Gastroesophageal sphincter (tissue), 4 donors: ENCODE measurements around the gene NPLOC4. TPM values are rescaled to one million over a fixed set of nuclear protein-coding genes. Genes with fewer than 3 reads are reported as not detected.

Experiments used
- ATAC-seq: fragments of 150-250 bp; one replicate; pipeline ENCODE4 v1.9.1; 2016; ENCODE audit warnings: mild to moderate bottlenecking, moderate library complexity
- H3K27ac ChIP-seq, 4 donors: fragments of 200-600 bp; sonication (generic) in 3 of 4; 1 replicate in 3 of 4; 2 replicates in 1 of 4; pipeline ENCODE4 v1.5.1; 2016 to 2019
- H3K27me3 ChIP-seq: fragments of 200-600 bp; sonication (generic); one replicate; pipeline ENCODE4 v1.5.1; 2019
- H3K36me3 ChIP-seq, 2 donors: fragments of 200-600 bp; sonication (generic); one replicate each; pipeline ENCODE4 v1.5.1; 2019; ENCODE audit warnings: control low read depth in 1 of 2
- H3K4me1 ChIP-seq, 3 donors: fragments of 200-600 bp; sonication (generic); 1 replicate in 2 of 3; 2 replicates in 1 of 3; pipeline ENCODE4 v1.5.1; 2016 to 2019; ENCODE audit warnings: control low read depth in 2 of 3
- H3K4me3 ChIP-seq, 2 donors: fragments of 200-600 bp; sonication (generic); one replicate each; pipeline ENCODE4 v1.5.1; 2019; ENCODE audit warnings: mild to moderate bottlenecking in 1 of 2, moderate library complexity in 1 of 2
- H3K9me3 ChIP-seq, 3 donors: fragments of 200-600 bp; sonication (generic); one replicate each; pipeline ENCODE4 v1.5.1; 2017 to 2019; ENCODE audit warnings: control low read depth in 2 of 3
- CTCF ChIP-seq, 4 experiments: fragments of 200-600 bp in 2 of 4; fragments of 450-650 bp in 2 of 4; sonication (generic) in 1 of 4; IDR thresholded peaks; one replicate each; pipeline ENCODE4 v1.5.1; 2017 to 2019; ENCODE audit warnings: antibody characterized with exemption in 4 of 4, mild to moderate bottlenecking in 2 of 4, moderate library complexity in 2 of 4
- EP300 ChIP-seq: sonication (generic); formaldehyde crosslinking; IDR thresholded peaks from one replicate; pipeline ENCODE4 v1.6.1; 2017; ENCODE audit warnings: antibody characterized with exemption, mild to moderate bottlenecking
- POLR2A ChIP-seq, 2 donors: fragments of 450-650 bp; IDR thresholded peaks; one replicate each; pipeline ENCODE4 v1.6.1; 2017; ENCODE audit warnings: antibody characterized with exemption in 2 of 2, mild to moderate bottlenecking in 2 of 2, moderate library complexity in 1 of 2
- POLR2AphosphoS5 ChIP-seq: sonication (generic); formaldehyde crosslinking; IDR thresholded peaks from one replicate; pipeline ENCODE4 v1.6.1; 2017; ENCODE audit warnings: antibody characterized with exemption
- WGBS, 2 donors: methylation state at CpG; one replicate each; pipeline ENCODE4 v1.1.5; 2018; ENCODE audit warnings: low coverage in 1 of 2; 5-methylcytosine and 5-hydroxymethylcytosine counted together
- total RNA-seq, 4 donors: library from RNA; depleted of rRNA; stranded (reverse); fragments of >200 nt; gene quantifications; one replicate each; pipeline ENCODE4 v1.1.0, GENCODE V29; 2016

Gene NPLOC4
- total RNA-seq, 4 donors from 2014 or later: 49.5 to 83.8 (median 58.0) TPM

- Histone ChIP-seq H3K36me3 (no peaks in the 10 kb centered on the region), H3K9me3 (no peaks in the 10 kb centered on the region), H3K4me1 (peaks cover 0 to 16% (median 0%) of the 10 kb centered on the region in 3 donors), H3K27me3 (peaks cover 69% of the 10 kb centered on the region), H3K27ac (no peak overlapping the region), H3K4me3 (no peak overlapping the region)
- WGBS, 2 donors: no CpG with 5 or more reads among the region's 62 CpGs
- TF ChIP-seq POLR2A (IDR thresholded peaks at IDR 0.05) (no peak), EP300 (no peak), CTCF (IDR thresholded peaks at IDR 0.05) (no peak), POLR2AphosphoS5 (no peak)
- no peak for ATAC-seq
These were observed 108.1 kb downstream of the NPLOC4 start for GRCh38 chr17:81528651-81529436.

- no CpG with 5 or more reads among the region's 20 CpGs for WGBS, 2 donors
- Histone ChIP-seq H3K27ac (no peak overlapping the region), H3K36me3 (no peaks in the 10 kb centered on the region), H3K4me1 (peaks cover 0 to 21% (median 0%) of the 10 kb centered on the region in 3 donors), H3K4me3 (no peak overlapping the region), H3K9me3 (no peaks in the 10 kb centered on the region), H3K27me3 (peaks cover 69% of the 10 kb centered on the region)
- no peak for TF ChIP-seq EP300
- TF ChIP-seq POLR2AphosphoS5: no peak
- TF ChIP-seq CTCF (IDR thresholded peaks at IDR 0.05): no peak
- no peak for TF ChIP-seq POLR2A (IDR thresholded peaks at IDR 0.05)
- ATAC-seq: no peak
These were observed 108.6 kb downstream of the NPLOC4 start for GRCh38 chr17:81528384-81528650.

- no peak for TF ChIP-seq EP300
- TF ChIP-seq CTCF (IDR thresholded peaks at IDR 0.05): peak in 2 of 4 experiments; percentile 6 to 22
- Histone ChIP-seq H3K4me3 (no peak within 1 kb of the TSS), H3K36me3 (no peaks in the 10 kb centered on the region), H3K4me1 (peaks cover 0 to 26% (median 0%) of the 10 kb centered on the region in 3 donors), H3K9me3 (no peaks in the 10 kb centered on the region), H3K27ac (no peak within 1 kb of the TSS), H3K27me3 (peaks cover 69% of the 10 kb centered on the region)
- WGBS, 2 donors: no CpG with 5 or more reads among the region's 42 CpGs
- peak; percentile 16 for ATAC-seq
These were observed 109.1 kb downstream of the NPLOC4 start, which contains the start of gene FSCN2 for GRCh38 chr17:81527591-81528383. Gene FSCN2, plus strand, starts transcription at chr17:81528377. Its CDS starts 155 bp downstream, at chr17:81528532.

GRCh38 chr17:81526662-81527571, 110.0 kb downstream of the NPLOC4 start:
- no peak for ATAC-seq
- H3K36me3 ChIP-seq: no peaks in the 10 kb centered on the region
- TF ChIP-seq POLR2AphosphoS5 (no peak), POLR2A (IDR thresholded peaks at IDR 0.05) (no peak), CTCF (IDR thresholded peaks at IDR 0.05) (no peak), EP300 (no peak)
- no peak overlapping the region for H3K4me3 ChIP-seq
- H3K9me3 ChIP-seq: no peaks in the 10 kb centered on the region
- 80 to 94% methylated on average over 3 to 9 of the region's 21 CpGs for WGBS, 2 donors
- peaks cover 70% of the 10 kb centered on the region for H3K27me3 ChIP-seq
- peaks cover 0 to 27% (median 0%) of the 10 kb centered on the region in 3 donors for H3K4me1 ChIP-seq
- H3K27ac ChIP-seq: no peak overlapping the region
